GM21529 (cell line): Measurements from ENCODE around the gene SLCO1A2.

Experiments used
- ATAC-seq: cut with Tn5 transposase; IDR thresholded peaks from one replicate; pipeline ENCODE4 v1.9.1; 2021; ENCODE audit not compliant: unreplicated experiment

Gene SLCO1A2

DNA sequence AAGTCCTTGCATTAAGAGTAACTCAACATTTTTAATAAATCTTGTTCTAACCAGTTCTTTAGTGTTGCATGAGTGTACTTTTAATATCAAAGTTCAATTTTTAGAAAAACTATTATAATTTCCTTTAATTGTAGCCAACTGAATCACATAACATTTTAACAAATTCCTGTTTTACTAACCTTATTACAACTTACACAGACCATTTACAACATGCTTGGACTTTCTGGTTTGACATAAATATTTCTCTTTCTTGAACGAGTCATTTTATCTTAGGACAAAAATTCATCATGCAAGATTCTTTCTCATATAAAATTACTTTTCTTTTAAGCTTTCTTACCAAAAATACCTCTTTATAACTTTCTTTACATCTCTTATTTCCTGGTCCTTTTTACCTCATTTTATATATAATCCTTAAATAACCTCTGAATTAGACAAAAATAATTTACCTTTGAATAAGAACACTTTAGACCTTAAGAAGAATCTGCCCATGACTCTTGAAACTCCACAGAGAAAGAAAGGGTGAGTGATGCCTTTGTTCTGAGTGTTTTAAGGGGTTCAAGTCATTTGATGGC is 3.9 kb downstream of the SLCO1A2 start:
- no peak for ATAC-seq

DNA sequence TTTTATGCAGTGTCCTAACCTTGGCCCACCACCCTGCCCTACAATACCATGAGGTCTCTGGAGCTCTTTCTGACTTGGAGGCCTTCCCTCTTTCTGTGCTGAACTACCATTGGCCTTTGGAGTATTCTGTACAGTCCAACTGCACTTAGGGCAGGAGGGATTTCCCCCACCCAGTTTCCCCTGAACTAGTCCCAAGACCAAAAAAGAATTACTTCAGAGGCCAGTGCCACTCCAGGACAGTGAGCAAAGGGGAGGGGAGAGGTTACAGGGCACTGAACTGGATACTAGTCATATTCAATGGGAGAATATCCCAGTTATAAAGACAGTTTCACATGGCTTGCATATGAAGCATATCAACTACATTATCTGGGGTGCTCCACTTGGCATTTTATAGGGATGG is 6.1 kb downstream of the SLCO1A2 start:
- no peak for ATAC-seq

DNA sequence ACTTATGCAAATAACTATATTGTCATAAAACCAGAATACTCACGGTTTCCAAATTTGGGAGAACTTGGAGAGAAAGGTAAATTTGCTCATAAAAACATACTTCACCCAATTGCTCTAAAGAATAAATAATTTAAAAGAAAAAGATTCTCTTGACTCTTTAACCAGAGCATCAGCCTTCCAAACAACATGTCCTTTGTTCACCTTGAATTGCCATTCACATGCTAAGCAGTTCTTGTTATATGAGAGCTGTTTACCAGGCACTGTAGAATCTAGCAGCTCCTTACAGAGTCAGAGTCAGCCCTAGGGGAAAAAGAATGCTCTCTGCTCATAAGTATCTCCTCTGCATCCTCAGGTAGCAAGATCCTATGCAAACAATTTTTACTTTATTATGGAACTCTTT is 10.2 kb downstream of the SLCO1A2 start:
- no peak for ATAC-seq

DNA sequence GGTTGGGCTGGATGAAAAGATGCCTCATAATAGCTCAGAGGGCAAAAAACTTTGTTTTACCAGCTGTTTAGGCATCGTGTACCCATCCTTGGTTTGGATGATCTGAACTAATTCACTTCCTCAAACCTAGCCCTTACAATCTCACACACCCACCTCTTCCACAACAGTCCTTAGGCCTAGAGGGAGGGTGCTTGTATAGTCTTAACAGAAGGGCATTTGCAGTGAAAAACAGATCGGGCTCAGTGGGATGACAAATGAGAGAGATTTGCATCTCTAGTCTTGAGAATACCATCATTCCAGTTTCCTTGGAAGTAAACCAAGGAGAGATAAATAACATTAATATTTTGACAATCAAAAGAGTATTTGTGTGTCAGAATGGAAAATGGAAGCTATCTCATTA is 11.0 kb downstream of the SLCO1A2 start:
- no peak for ATAC-seq

DNA sequence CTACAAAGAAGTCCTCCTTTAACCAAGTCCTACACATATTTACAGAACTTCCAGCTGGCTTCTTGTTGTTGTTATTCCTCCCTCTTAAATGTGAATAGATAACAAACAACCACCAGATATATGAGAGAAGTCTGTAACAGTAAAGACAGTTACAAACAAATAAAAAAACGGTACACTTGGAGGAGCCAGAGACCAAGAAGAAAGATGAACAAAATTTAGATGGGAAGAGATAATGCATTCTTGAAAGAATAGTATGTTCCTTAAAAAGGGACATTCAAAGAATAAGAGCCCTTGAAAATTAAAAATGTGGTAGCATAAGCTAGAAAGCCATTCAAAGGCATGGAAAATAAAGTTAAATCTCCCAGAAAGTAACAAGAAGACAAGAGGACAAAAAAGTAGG is 25.9 kb downstream of the SLCO1A2 start:
- no peak for ATAC-seq

DNA sequence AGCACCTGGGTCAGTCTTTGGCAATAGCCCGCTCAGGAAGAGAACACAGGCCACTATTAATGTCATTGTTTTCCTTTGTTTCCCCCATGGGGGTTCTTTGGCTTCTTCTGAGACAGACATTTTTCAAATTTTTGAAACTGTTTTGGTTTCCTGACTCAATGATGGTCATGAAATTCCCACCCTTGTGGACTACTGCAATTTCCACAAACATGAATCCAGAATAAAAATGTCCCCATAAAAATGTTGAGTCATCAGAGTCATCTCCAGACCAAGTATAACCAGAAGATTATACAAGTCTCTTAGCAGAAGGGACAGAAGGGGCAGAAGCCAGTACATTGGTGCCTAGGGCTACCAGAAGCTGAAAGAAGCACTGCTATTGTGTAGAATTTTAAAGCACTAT is 29.1 kb downstream of the SLCO1A2 start:
- no peak for ATAC-seq

DNA sequence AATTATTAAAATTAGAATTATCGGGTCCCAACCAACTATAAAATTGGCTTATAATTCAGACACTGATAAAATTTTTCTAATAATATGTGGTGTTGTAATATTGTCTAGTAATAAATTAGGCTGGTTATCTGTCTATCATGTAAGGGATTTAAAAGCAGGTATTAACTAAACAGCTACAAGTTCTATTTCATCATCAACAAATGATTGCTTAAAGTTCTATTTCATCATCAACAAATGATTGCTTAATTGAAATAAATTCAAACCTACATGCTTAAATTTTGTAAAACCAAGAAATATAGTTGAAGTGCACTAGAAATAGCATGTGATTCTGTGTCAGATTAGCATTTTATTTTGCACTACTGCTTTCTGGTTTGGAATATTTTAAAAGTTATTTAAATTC is 34.1 kb downstream of the SLCO1A2 start:
- no peak for ATAC-seq

DNA sequence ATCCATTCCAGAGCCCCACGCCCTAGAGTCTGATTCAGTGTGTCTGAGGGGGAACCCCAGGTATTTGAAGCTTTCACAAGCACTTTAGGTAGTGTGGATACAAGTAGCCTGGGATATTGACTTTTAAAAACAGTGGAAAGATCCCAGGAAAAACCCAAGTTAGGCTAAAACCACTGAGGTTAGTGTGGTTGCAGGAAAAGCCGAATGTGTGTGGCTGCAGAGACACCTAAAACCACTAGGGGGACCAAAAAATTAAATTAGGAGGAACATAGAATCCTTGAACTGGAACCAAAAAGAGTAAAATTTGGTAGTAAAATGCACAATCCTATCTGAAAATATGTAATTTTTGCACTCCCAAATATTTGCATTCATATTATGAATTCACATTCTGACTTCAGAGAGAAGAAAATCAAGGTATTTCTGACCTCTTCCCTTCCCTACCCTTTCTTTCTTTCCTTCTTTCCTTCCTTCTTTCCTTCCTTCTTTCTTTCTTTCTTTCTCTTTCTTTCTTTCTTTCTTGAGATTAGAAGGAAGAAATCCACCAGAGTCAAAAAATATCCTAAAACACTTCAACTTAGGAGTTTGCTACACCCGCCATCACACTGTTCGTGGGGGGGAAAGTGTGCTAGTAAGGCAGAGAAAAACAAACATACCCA is 37.8 kb downstream of the SLCO1A2 start:
- ATAC-seq: peak; percentile 88

DNA sequence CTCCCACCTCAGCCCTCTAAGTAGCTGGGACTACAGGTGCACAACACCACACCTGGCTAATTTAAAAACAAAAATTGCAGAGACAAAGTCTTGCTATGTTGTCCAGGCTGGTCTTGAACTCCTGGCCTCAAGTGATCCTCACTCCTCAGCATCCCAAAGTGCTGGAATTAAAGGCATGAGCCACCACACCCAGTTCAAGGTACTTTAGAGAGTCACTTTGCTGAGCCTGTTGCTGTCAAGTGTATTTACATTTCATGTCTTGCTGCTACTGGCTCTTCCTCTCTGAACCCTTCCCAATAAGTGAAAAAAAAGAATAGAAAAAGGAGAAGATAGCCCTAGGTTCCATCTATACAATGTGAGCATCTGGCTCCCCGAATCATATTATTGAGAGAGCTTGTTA is 38.4 kb downstream of the SLCO1A2 start:
- no peak for ATAC-seq

DNA sequence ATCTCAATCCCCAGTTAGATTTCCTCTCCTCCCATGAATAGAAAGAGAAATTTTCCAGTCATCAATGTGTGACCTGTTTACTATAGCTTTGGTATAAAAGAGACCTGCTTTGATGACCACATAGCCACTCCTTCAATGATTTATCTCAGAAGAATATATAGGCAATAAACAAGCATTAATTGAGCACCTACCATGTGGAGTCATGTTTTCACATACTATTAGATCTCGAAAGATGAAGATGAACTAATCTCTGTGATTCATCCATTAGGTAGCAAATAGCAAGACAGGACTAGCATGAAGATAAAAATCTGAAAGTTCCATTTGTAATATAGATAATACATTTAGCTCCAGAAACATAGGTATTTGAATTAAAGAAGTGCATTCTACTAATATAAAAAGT is 40.5 kb downstream of the SLCO1A2 start:
- no peak for ATAC-seq

DNA sequence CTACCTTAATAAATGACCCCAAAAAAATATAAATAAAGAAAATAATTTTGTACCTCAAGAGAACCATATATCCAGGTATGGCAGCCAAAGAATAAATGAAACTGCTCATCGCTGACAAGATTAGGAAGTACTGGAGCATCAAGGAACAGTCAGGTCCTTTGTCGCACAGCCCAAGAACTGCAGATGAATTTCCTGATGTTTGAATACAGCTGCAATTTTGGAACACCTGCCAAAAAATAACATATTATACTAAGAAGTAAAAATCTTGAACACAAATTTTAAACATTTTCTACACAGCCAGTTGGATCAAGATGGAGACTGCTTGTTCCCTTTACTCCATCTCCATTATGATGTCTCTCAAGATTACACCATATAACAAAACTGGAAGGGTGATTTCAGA is 42.6 kb downstream of the SLCO1A2 start:
- ATAC-seq: no peak

DNA sequence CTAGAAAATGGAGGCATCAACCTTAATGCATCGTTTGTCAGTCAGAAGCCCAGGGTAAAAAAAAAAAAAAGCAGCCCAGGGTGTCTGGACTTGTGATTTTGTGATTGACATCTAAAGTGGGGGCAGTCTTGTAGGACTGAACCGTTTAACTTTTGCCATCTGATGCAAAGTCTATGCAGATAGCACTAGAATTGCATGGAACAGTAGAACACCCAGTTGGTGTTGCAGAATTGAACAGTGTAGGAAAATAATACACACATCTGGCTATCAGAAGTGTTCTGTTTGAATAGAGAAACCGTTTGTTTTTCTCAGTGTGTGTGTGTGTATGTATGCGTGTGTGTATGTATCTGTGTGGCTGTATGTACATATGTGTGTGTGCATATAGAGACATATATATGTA is 45.0 kb downstream of the SLCO1A2 start:
- no peak for ATAC-seq

DNA sequence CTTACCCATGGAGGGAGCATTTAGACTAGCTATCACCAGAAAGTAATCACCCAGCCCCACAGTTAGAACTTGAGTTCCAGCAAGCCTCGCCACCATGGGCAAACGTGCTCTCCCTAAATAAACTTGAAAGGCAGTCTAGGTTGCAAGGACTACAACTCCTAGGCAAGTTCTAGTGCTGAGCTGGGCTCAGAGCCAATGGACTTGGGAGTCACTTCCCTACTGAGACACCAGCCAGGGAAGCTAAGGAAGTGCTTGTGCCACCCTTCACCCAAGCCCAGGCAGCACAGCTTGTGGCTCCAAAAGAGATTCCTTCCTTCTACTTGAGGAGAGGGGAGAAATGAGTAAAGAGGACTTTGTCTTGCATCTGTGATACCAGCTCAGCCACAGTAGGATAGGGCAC is 57.9 kb downstream of the SLCO1A2 start:
- no peak for ATAC-seq

DNA sequence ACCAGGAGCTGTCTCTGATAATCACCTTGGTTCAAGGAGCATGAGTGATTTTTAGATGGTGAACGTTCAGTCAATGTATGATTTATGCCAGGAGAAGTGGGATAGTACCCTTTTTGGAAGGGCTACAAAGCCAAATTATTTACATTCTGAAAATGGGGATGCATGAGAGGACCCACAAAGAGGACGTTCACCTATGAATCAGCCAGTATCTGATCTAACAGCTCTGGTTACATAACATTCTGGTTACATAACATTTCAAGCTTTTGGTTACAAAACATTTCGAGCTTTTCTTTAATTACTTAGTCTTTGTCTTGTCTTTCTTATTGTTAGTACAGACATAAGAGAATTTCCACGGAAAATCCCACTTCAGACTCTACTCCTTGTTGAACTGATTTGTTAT is 68.8 kb downstream of the SLCO1A2 start:
- no peak for ATAC-seq

DNA sequence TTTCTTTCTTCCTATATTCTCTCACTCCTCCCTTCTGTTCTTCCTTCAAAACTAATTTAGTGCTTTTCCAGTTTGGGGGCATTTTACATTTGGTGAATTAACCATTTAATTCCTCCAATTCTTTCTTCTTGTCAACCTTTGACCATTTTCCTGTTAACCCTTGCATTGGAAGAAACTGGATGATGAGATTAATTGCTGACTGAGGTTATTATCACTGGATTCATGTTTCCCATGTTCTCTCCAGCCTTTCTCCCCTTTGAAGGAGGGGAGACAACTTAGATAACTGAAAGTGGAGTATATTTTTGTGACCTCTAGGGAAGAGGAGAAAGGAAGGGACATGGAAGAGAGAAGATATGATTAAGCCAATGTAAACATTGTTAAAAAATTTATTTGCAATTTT is 70.5 kb downstream of the SLCO1A2 start:
- no peak for ATAC-seq

DNA sequence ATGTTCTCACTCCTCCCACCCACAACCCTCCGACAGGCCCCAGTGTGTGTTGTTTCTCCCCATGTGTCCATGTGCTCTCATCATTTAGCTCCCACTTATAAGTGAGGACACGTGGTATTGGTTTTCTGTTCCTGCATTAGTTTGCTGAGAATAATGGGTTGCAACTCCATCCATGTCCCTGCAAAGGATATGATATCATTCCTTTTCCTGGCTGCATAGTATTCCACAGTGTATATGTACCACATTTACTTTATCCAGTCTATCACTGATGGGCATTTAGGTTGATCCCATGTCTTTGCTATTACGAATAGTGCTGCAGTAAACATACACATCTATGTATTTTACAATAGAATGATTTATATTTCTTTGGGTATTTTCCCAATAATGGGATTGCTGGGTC is 77.5 kb downstream of the SLCO1A2 start:
- ATAC-seq: no peak

DNA sequence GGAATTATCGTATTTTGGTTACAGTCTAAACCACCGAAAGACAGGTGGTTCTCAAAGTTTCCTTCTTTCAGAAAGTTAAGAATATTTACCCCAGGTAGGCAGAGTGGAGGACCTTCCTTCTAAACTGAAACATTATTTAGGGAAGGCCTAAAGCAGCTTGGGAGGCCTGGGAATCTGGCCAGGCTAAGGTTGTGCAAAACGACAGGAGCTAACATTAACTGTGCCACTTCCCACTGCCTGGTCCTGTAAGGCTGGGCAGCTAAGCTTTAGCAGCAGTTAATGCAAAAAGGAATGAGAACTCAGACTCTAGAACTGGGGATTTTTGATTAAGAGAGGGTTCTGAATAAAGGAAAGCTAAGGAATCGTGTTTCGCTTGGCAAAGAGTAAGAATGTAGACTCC is 82.6 kb downstream of the SLCO1A2 start:
- ATAC-seq: no peak

DNA sequence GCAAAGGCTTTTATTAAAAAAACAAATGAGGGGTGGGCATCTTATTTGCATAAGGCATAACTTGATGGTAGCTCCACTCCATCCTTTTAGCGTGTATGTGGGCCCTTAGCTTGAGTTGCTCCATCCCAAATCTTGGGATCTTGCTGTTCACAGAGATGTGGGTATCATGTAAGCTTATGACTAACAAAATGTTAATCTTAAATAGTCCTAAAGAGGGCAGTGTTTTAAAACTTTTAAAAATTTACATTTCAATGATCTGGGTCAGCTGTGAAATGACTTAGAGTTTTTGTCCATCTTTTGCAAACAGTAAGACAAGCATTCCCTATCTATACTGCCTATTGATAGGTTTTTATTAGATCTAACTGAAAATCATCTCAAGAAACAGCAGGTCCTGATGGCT is 86.0 kb downstream of the SLCO1A2 start:
- no peak for ATAC-seq

DNA sequence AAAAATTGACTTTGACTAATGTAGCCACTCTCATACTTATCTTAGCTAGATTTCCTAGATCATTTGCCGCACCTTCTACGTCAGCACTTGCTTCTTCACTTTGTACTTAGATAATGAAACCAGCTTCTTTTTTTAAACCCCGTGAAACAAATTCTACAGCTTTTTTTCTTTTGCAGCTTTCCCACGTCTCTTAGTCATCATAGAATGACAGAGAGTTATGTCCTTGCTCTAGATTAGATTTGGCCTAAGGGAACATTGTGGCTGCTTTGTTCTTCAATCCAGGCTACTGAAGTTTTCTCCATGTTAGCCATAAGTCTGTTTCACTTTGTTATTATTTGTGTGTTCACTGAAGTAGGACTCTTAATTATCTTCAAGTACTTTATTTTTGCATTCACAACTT is 94.9 kb downstream of the SLCO1A2 start:
- no peak for ATAC-seq

DNA sequence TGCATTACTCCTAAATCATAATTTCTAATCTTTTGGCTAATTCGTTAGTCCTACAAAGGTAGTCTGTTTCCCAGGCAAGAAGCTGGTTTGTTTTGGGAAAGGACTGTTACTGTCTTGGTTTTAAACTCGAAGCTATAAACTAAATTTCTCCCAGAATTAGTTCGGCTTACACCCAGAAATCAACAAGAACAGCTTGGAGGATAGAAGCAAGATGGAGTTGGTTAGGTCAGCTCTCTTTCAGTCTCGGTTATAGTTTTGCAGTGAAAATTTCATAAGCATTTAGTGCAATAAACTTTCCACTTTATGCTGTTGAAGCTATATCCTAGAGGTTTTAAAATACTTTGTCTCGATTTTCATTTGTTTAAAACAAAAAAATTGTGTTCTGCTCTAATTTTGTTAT is 100.3 kb downstream of the SLCO1A2 start:
- no peak for ATAC-seq

DNA sequence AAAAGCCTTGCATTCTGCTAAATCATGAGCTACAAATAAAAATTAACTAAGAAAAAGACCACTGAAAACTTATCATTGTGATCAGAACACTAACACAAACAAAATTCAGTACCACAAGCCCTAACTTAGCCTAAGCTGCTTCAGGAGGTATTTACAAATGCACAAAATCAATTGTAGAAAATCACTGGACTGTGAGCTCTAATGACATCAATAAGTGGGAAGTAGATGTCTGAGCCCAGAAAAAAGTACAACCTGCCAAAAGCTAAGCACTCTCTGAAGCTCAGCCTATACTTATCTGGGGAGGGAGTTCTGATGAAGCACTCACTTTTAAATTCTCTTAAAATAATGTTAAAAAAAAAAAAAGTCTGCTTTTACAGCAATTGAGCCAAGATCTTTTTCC is 110.8 kb downstream of the SLCO1A2 start:
- no peak for ATAC-seq

DNA sequence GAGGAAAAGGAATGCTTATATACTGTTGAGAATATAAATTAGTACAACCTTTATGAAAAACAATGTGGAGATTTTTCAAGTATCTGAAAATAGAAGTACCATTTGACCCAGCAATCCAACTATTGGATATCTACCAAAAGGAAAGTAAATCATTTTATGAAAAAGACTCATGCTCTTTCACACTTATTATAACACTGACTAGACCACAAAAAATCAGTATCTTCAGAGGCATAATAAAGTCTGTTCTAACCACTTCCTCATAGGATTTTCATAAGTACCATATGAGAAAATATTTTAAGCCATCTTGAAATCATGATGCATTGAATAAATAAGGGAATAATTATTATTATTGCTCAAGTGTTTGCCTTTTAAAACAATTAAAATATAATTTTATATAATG is 112.9 kb downstream of the SLCO1A2 start:
- ATAC-seq: no peak

DNA sequence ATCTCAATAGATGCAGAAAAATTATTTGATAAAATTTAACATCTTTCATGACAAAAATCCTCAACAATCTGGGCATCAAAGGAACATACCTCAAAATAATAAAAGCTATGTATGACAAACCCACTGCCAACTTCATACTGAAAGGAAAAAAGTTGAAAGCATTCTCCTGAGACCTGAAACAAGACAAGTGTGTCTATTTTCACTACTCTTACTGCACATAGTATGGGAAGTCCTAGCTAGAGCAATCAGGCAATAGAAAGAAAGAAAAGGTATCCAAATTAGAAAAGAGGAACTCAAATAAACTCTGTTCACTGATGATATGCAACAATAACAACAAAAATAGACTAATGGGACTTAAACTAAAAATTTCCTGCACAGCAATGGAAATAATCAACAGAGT is 113.6 kb downstream of the SLCO1A2 start:
- ATAC-seq: no peak
